Stimulated activated effector memory CD8-positive, alpha-beta T cell treated with anti-CD3 and anti-CD28 coated beads, Interleukin-12 subunit alpha, Interleukin-12 subunit beta, amount 100 ng/mL, for 72 hours (primary cell): ENCODE data around the gene HOXA9.

Experiments
- ATAC-seq: fragments of 150-1000 bp; cut with Tn5 transposase; 2 replicates; pipeline ENCODE4 v1.10.0; 2021
- DNase-seq, 2 donors: peaks; one replicate each; pipeline ENCODE4 v3.0.0; 2021 to 2022; ENCODE audit warnings: low spot score in 2 of 2
- H3K27ac Mint-ChIP-seq: one replicate; pipeline ENCODE4 v1.8.0; 2022; ENCODE audit warnings: mild to moderate bottlenecking, mixed read lengths
- H3K36me3 Mint-ChIP-seq: one replicate; pipeline ENCODE4 v1.8.0; 2022; ENCODE audit warnings: mild to moderate bottlenecking, mixed read lengths
- H3K4me1 Mint-ChIP-seq: one replicate; pipeline ENCODE4 v1.8.0; 2022; ENCODE audit warnings: mixed read lengths
- H3K4me3 Mint-ChIP-seq: one replicate; pipeline ENCODE4 v1.8.0; 2022; ENCODE audit warnings: mild to moderate bottlenecking, mixed read lengths
- H3K9me3 Mint-ChIP-seq: one replicate; pipeline ENCODE4 v1.8.0; 2022; ENCODE audit warnings: mixed read lengths

Gene HOXA9

GRCh38 chr7:27185013-27185853 lies 19.9 kb upstream of the HOXA9 start, which contains the start of gene HOXA11:
TSS of gene HOXA11 (minus strand) at chr7:27185232. CDS start at chr7:27185144, 88 bp downstream.
- Mint-ChIP-seq H3K4me3 (peak within 1 kb of the TSS; percentile 81), H3K9me3 (no peaks in the 10 kb centered on the region), H3K36me3 (peaks cover 8% of the 10 kb centered on the region), H3K27ac (no peak within 1 kb of the TSS), H3K4me1 (peaks cover 52% of the 10 kb centered on the region)
- DNase-seq (no peak), ATAC-seq (peak; percentile 20)

DNA sequence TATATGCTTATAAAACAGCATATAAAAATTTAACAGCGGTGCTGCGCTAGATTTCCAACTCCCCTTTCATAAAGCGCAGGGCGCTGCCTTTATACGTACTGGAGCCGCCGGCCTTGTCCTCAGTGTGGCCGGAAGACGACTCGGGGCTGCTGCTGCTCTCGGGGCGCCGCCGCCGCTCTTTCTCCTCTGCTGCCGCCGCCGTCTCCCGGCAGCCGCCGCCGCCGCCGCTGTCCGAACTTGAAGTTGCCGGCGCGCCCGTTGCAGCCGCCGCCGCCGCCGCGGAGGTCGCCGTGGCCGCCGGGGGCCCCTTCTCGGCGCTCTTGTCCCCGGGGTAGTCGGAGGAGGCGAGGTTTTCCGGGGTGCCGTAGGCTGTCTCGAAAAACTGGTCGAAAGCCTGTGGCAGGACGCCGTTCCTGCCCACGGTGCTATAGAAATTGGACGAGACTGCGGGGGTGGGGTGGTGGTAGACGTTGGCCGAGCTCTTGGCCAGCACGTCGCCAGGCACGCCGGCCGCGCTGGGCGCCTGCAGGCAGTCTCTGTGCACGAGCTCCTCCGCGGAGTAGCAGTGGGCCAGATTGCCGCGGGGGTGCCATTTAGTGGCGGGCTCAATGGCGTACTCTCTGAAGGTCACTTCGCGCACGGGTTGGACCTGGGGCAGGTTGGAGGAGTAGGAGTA lies 19.1 kb upstream of the HOXA9 start:
- Mint-ChIP-seq H3K27ac (no peak overlapping the region), H3K4me3 (peak overlapping the region; percentile 81), H3K36me3 (peaks cover 8% of the 10 kb centered on the region), H3K4me1 (peaks cover 54% of the 10 kb centered on the region), H3K9me3 (no peaks in the 10 kb centered on the region)
- ATAC-seq (peak; percentile 63), DNase-seq (peak in 1 of 2 donors; percentile 67)

GRCh38 chr7:27183682-27184336 lies 18.5 kb upstream of the HOXA9 start:
- Mint-ChIP-seq H3K36me3 (peaks cover 8% of the 10 kb centered on the region), H3K4me1 (peaks cover 50% of the 10 kb centered on the region), H3K9me3 (no peaks in the 10 kb centered on the region), H3K27ac (no peak overlapping the region), H3K4me3 (peak overlapping the region; percentile 81)
- DNase-seq (no peak), ATAC-seq (no peak)

GRCh38 chr7:27182861-27183681 lies 17.7 kb upstream of the HOXA9 start:
- DNase-seq (no peak), ATAC-seq (no peak)
- no peak overlapping the region for H3K27ac Mint-ChIP-seq

DNA sequence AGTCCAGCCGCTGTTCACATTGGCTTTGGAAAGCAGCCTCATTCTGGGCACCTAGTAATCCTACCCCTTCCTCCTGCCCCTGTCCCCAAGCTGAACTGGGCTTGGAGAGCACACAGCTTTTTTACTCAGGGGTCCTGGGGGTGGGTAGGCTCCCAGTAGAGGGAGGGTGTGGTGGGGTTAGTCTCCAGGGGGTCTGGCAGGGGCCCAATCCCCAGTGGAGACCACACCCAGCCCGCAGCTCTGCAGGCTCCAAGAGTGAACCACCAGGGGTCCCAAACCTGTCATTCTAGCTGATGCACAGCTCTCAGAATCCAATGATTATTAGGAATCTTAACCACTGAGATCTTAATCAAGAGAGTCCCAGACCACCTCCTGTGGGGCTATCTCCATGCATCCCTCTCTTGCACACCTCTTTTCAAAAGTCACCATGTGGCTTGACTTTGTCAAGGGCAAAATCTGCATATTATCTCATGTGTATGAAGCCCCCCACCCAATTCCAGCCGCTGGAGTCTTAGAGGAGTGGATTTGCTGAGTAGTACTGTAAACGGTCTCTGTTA lies 17.0 kb upstream of the HOXA9 start:
- Mint-ChIP-seq H3K36me3 (peaks cover 8% of the 10 kb centered on the region), H3K27ac (no peak overlapping the region), H3K4me3 (no peak overlapping the region), H3K9me3 (no peaks in the 10 kb centered on the region), H3K4me1 (peaks cover 36% of the 10 kb centered on the region)
- ATAC-seq = no peak
- DNase-seq = no peak

More at GRCh38 chr7:27182861-27183681, 17.7 kb upstream of the HOXA9 start:
- Mint-ChIP-seq H3K4me3 (peak overlapping the region; percentile 81), H3K9me3 (no peaks in the 10 kb centered on the region), H3K4me1 (peaks cover 43% of the 10 kb centered on the region), H3K36me3 (peaks cover 8% of the 10 kb centered on the region)

GRCh38 chr7:27181795-27182275 lies 16.5 kb upstream of the HOXA9 start:
- H3K4me1 Mint-ChIP-seq = peaks cover 35% of the 10 kb centered on the region
- no peak for ATAC-seq
- no peak overlapping the region for H3K4me3 Mint-ChIP-seq
- no peak overlapping the region for H3K27ac Mint-ChIP-seq
- peaks cover 8% of the 10 kb centered on the region for H3K36me3 Mint-ChIP-seq
- no peaks in the 10 kb centered on the region for H3K9me3 Mint-ChIP-seq
- no peak for DNase-seq

- H3K27ac Mint-ChIP-seq = no peak overlapping the region
- peaks cover 8% of the 10 kb centered on the region for H3K36me3 Mint-ChIP-seq
- DNase-seq (no peak), ATAC-seq (no peak)
- no peaks in the 10 kb centered on the region for H3K9me3 Mint-ChIP-seq
- H3K4me3 Mint-ChIP-seq = no peak overlapping the region
- H3K4me1 Mint-ChIP-seq = peaks cover 27% of the 10 kb centered on the region
These were observed 15.4 kb upstream of the HOXA9 start for GRCh38 chr7:27180431-27181420.

- DNase-seq = peak; percentile 64 to 75
- peak; percentile 77 for ATAC-seq
- Mint-ChIP-seq H3K27ac (no peak overlapping the region), H3K9me3 (no peaks in the 10 kb centered on the region), H3K4me3 (peak overlapping the region; percentile 35), H3K36me3 (peaks cover under 1% of the 10 kb centered on the region), H3K4me1 (peaks cover 20% of the 10 kb centered on the region)
These were observed 14.4 kb upstream of the HOXA9 start for GRCh38 chr7:27179503-27180430.

GRCh38 chr7:27179030-27179429 lies 13.7 kb upstream of the HOXA9 start:
- no peaks in the 10 kb centered on the region for H3K36me3 Mint-ChIP-seq
- ATAC-seq (no peak), DNase-seq (no peak)
- H3K27ac Mint-ChIP-seq = no peak overlapping the region
- no peak overlapping the region for H3K4me3 Mint-ChIP-seq
- H3K9me3 Mint-ChIP-seq = no peaks in the 10 kb centered on the region
- peaks cover 19% of the 10 kb centered on the region for H3K4me1 Mint-ChIP-seq

DNA sequence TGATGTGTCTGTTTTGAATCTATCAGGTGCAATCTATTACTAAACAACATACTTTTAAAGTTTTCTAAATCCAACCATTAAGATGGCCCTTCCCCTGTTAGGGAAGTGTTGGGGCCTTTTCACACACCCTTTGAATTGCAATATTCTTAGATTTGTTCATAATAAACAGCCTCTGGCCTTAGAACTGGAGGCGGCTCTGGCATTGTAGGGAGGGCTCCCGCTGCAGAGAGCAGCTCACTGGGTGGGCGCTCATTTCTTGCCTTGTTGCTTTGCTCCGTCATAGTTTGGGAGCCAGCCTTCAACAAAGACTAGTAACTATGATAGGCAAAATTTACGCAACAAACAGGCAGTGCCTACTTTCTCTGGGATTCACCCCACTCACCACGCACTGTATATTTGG lies 13.0 kb upstream of the HOXA9 start:
- peaks cover 19% of the 10 kb centered on the region for H3K4me1 Mint-ChIP-seq
- ATAC-seq (no peak), DNase-seq (no peak)
- no peaks in the 10 kb centered on the region for H3K9me3 Mint-ChIP-seq
- H3K4me3 Mint-ChIP-seq = no peak overlapping the region
- no peak overlapping the region for H3K27ac Mint-ChIP-seq
- no peaks in the 10 kb centered on the region for H3K36me3 Mint-ChIP-seq

DNA sequence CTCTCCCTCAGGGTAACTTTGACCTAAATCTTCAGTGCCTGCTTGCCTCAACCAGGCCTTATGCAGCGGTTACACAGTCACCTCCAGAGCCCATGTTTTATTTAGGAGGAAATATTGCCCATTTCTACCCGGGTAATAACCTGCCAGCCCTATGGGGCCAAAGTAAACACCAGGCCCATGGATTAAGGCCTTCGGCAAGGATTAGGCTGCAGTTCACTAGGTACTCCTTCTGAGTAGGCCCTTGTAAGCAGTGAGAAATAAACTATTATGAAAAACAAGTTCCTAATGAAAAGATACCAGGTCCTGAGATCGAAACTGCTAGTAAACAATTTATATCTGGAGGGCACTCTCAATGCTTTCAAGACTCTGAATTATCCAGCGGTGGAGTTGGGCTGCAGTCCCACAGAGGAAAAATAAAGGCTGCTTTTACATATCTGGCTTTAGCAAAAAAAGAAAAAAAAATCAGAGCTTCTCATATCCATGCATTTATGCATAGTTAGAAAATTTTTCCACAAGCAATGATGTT lies 12.5 kb upstream of the HOXA9 start:
- Mint-ChIP-seq H3K9me3 (no peaks in the 10 kb centered on the region), H3K36me3 (no peaks in the 10 kb centered on the region), H3K4me1 (peaks cover 19% of the 10 kb centered on the region), H3K27ac (no peak overlapping the region), H3K4me3 (no peak overlapping the region)
- ATAC-seq = no peak
- no peak for DNase-seq

GRCh38 chr7:27176962-27177794 lies 11.8 kb upstream of the HOXA9 start:
- ATAC-seq (no peak), DNase-seq (no peak)
- Mint-ChIP-seq H3K4me3 (no peak overlapping the region), H3K27ac (no peak overlapping the region), H3K9me3 (no peaks in the 10 kb centered on the region), H3K4me1 (peaks cover 24% of the 10 kb centered on the region), H3K36me3 (no peaks in the 10 kb centered on the region)
